CD4-positive, alpha-beta T cell (primary cell): ENCODE measurements around the gene ATF2. TPM values are rescaled to one million over a fixed set of nuclear protein-coding genes. Genes with fewer than 3 reads are reported as not detected.

Source experiments
- ATAC-seq: fragments of 200-7000 bp; cut with Tn5 transposase; one replicate; pipeline ENCODE4 v1.10.0; 2022; ENCODE audit warnings: mild to moderate bottlenecking; ENCODE audit not compliant: poor library complexity
- CTCF ChIA-PET: fragments of 350-600 bp; sonication (Branson Sonifier 250); formaldehyde crosslinking; loops from one replicate; lab custom pipeline; 2021; ENCODE audit warnings: antibody characterized with exemption, inconsistent platforms; lab: Charles Lee
- POLR2A ChIA-PET: fragments of 350-600 bp; sonication (Branson Sonifier 250); formaldehyde crosslinking; loops from one replicate; lab custom pipeline; 2021; ENCODE audit warnings: antibody characterized with exemption, inconsistent platforms; lab: Charles Lee
- DNase-seq, 14 experiments: peaks; one replicate each; pipeline ENCODE4 v3.0.0-alpha.2; 2013 to 2020; ENCODE audit warnings: mixed read lengths in 2 of 14
- H3K27ac ChIP-seq, 2 donors: one replicate each; pipeline versions ENCODE4 v1.5.1 to v1.7.0; 2013; ENCODE audit warnings: low read length in 2 of 2, low read depth in 1 of 2, mild to moderate bottlenecking in 1 of 2
- H3K27me3 ChIP-seq, 2 experiments: 1 replicate in 1 of 2; 2 replicates in 1 of 2; pipeline versions ENCODE4 v1.6.1 to v1.7.0; 2013; ENCODE audit warnings: low read length in 2 of 2, control low read depth in 1 of 2, mild to moderate bottlenecking in 1 of 2, moderate library complexity in 1 of 2; ENCODE audit not compliant: insufficient read depth in 2 of 2, control insufficient read depth in 1 of 2
- H3K36me3 ChIP-seq: one replicate; pipeline ENCODE4 v1.6.1; 2013; ENCODE audit warnings: low read length, control low read depth; ENCODE audit not compliant: insufficient read depth
- H3K4me1 ChIP-seq: one replicate; pipeline ENCODE4 v1.6.1; 2013; ENCODE audit warnings: low read length, control low read depth; ENCODE audit not compliant: insufficient read depth
- H3K4me3 ChIP-seq: one replicate; pipeline ENCODE4 v1.5.1; 2013; ENCODE audit warnings: mild to moderate bottlenecking, low read length, moderate library complexity
- H3K9me3 ChIP-seq, 2 experiments: 1 replicate in 1 of 2; 2 replicates in 1 of 2; pipeline versions ENCODE4 v1.6.1 to v1.7.0; 2013; ENCODE audit warnings: low read length in 2 of 2, mild to moderate bottlenecking in 2 of 2, control low read depth in 1 of 2, moderate library complexity in 1 of 2; ENCODE audit not compliant: control insufficient read depth in 1 of 2, insufficient read depth in 1 of 2
- H3K27ac Mint-ChIP-seq: one replicate; pipeline ENCODE4 v1.8.0; 2020; ENCODE audit warnings: mixed read lengths
- H3K27me3 Mint-ChIP-seq: one replicate; pipeline ENCODE4 v1.8.0; 2021; ENCODE audit warnings: mixed read lengths
- H3K36me3 Mint-ChIP-seq: one replicate; pipeline ENCODE4 v1.8.0; 2021; ENCODE audit warnings: low read depth, mixed read lengths
- H3K4me1 Mint-ChIP-seq: one replicate; pipeline ENCODE4 v1.8.0; 2021; ENCODE audit warnings: low read depth, mixed read lengths
- H3K4me3 Mint-ChIP-seq: one replicate; pipeline ENCODE4 v1.8.0; 2020; ENCODE audit warnings: mild to moderate bottlenecking, mixed read lengths
- H3K9me3 Mint-ChIP-seq: one replicate; pipeline ENCODE4 v1.8.0; 2020; ENCODE audit warnings: mixed read lengths
- CTCF ChIP-seq: fragments of 200-600 bp; IDR thresholded peaks from one replicate; pipeline ENCODE4 v1.8.0; 2022; ENCODE audit warnings: antibody characterized with exemption, mild to moderate bottlenecking
- intact Hi-C, 2 experiments: fragments of 100-400 bp; cut with DNase I in 1 of 2; cut with micrococcal nuclease in 1 of 2; formaldehyde crosslinking; loops; one replicate each; pipeline versions ENCODE4 v1.15.1 to v1.9.0; 2023 to 2025; cut with DNase I, micrococcal nuclease
- total RNA-seq, 174 experiments: library from RNA in 2 of 174; stranded (reverse) in 2 of 174; gene quantifications; one replicate each; pipeline ENCODE4 v1.2.3 and lab custom pipeline; 2021 to 2026

The ATF2 gene
- total RNA-seq, 2 experiments from 2014 or later: 44.7 to 44.8 TPM

- TF ChIP-seq CTCF: no peak
- no peak overlapping the region for H3K27ac ChIP-seq
- Mint-ChIP-seq H3K27me3 (peaks cover 23% of the 10 kb centered on the region), H3K36me3 (no peaks in the 10 kb centered on the region), H3K27ac (no peak overlapping the region), H3K4me3 (no peak overlapping the region), H3K9me3 (no peaks in the 10 kb centered on the region), H3K4me1 (peaks cover 6% of the 10 kb centered on the region)
- intact Hi-C loops: no loop called here
- CTCF ChIA-PET: no interaction called here
- POLR2A ChIA-PET: no interaction called here
- H3K36me3 ChIP-seq: no peaks in the 10 kb centered on the region
- H3K27me3 ChIP-seq: peaks cover 0 to 3% of the 10 kb centered on the region in 2 experiments
- no peak overlapping the region for H3K4me3 ChIP-seq
- ATAC-seq (no peak), DNase-seq (no peak)
- no peaks in the 10 kb centered on the region for H3K9me3 ChIP-seq
- no peaks in the 10 kb centered on the region for H3K4me1 ChIP-seq
These were observed 37.5 kb upstream of the ATF2 start for GRCh38 chr2:175205523-175205922.

GRCh38 chr2:175203621-175204496, 35.9 kb upstream of the ATF2 start:
- intact Hi-C loops: loop anchor here in 1 of 2 experiments (5.0 kb wide), 1 partner anchor 52 kb away; no protein-coding TSS in a partner anchor
- Mint-ChIP-seq H3K36me3 (no peaks in the 10 kb centered on the region), H3K4me3 (no peak overlapping the region), H3K27me3 (peaks cover 32% of the 10 kb centered on the region), H3K9me3 (peaks cover 2% of the 10 kb centered on the region), H3K4me1 (peaks cover 6% of the 10 kb centered on the region), H3K27ac (no peak overlapping the region)
- H3K27me3 ChIP-seq: peaks cover 0 to 3% of the 10 kb centered on the region in 2 experiments
- CTCF ChIA-PET: no interaction called here
- no peaks in the 10 kb centered on the region for H3K36me3 ChIP-seq
- no peak overlapping the region for H3K4me3 ChIP-seq
- ATAC-seq: peak; percentile 67
- POLR2A ChIA-PET: interaction anchor here (0.9 kb wide), 1 partner anchor 35 kb away, joined by 4 read pairs; no protein-coding TSS in a partner anchor
- H3K4me1 ChIP-seq: no peaks in the 10 kb centered on the region
- no peak overlapping the region for H3K27ac ChIP-seq
- peak; percentile 47 for TF ChIP-seq CTCF
- DNase-seq: peak in 13 of 14 experiments; percentile 4 to 60 (median 28)
- H3K9me3 ChIP-seq: peaks cover 0 to 5% of the 10 kb centered on the region in 2 experiments

- DNase-seq (no peak), ATAC-seq (no peak)
- CTCF ChIA-PET: no interaction called here
- Mint-ChIP-seq H3K36me3 (no peaks in the 10 kb centered on the region), H3K9me3 (peaks cover 5% of the 10 kb centered on the region), H3K27ac (no peak overlapping the region), H3K4me3 (no peak overlapping the region), H3K4me1 (no peaks in the 10 kb centered on the region), H3K27me3 (peaks cover 69% of the 10 kb centered on the region)
- no peak for TF ChIP-seq CTCF
- POLR2A ChIA-PET: no interaction called here
- H3K4me3 ChIP-seq: no peak overlapping the region
- H3K27me3 ChIP-seq: peaks cover 0 to 19% of the 10 kb centered on the region in 2 experiments
- H3K9me3 ChIP-seq: peaks cover 0 to 5% of the 10 kb centered on the region in 2 experiments
- H3K4me1 ChIP-seq: no peaks in the 10 kb centered on the region
- no peak overlapping the region for H3K27ac ChIP-seq
- no peaks in the 10 kb centered on the region for H3K36me3 ChIP-seq
- intact Hi-C loops: no loop called here
These were observed 27.0 kb upstream of the ATF2 start for GRCh38 chr2:175195012-175195411.
